Trophoblast cell (in vitro differentiated cells and primary cell): Measurements from ENCODE around the gene TCEA3.

Experiments
- DNase-seq, 2 donors: peaks; one replicate each; pipeline ENCODE4 v3.0.0-alpha.2; 2016
- H2AFZ ChIP-seq: 2 replicates; pipeline ENCODE4 v1.6.1; 2013; ENCODE audit warnings: low read length, moderate library complexity, mild to moderate bottlenecking; ENCODE audit not compliant: insufficient read depth, poor library complexity
- H2AK5ac ChIP-seq: 2 replicates; pipeline ENCODE4 v1.6.1; 2013; ENCODE audit warnings: mild to moderate bottlenecking, low read length
- H2BK120ac ChIP-seq: 2 replicates; pipeline ENCODE4 v1.6.1; 2013; ENCODE audit warnings: low read length, mild to moderate bottlenecking, moderate library complexity; ENCODE audit not compliant: insufficient read depth, poor library complexity
- H2BK12ac ChIP-seq: 2 replicates; pipeline ENCODE4 v1.6.1; 2013; ENCODE audit warnings: mild to moderate bottlenecking, low read length, moderate library complexity
- H2BK5ac ChIP-seq: 2 replicates; pipeline ENCODE4 v1.6.1; 2013; ENCODE audit warnings: low read length, low read depth, moderate library complexity, mild to moderate bottlenecking; ENCODE audit not compliant: poor library complexity
- H3K14ac ChIP-seq: 2 replicates; pipeline ENCODE4 v1.6.1; 2013; ENCODE audit warnings: mild to moderate bottlenecking, low read length
- H3K18ac ChIP-seq: 2 replicates; pipeline ENCODE4 v1.6.1; 2013; ENCODE audit warnings: mild to moderate bottlenecking, low read length
- H3K23ac ChIP-seq: 2 replicates; pipeline ENCODE4 v1.6.1; 2013; ENCODE audit warnings: low read length
- H3K27ac ChIP-seq: 2 replicates; pipeline ENCODE4 v1.5.1; 2013; ENCODE audit warnings: low read depth, mild to moderate bottlenecking, inconsistent platforms, low read length, moderate library complexity
- H3K27me3 ChIP-seq: 2 replicates; pipeline ENCODE4 v1.6.1; 2013; ENCODE audit warnings: inconsistent platforms, mild to moderate bottlenecking, low read length, moderate library complexity; ENCODE audit not compliant: insufficient read depth
- H3K36me3 ChIP-seq, 2 experiments: 1 replicate in 1 of 2; 2 replicates in 1 of 2; pipeline ENCODE4 v1.6.1; 2013; ENCODE audit warnings: low read length in 2 of 2, mild to moderate bottlenecking in 2 of 2, moderate library complexity in 1 of 2; ENCODE audit not compliant: insufficient read depth in 2 of 2, control insufficient read depth in 1 of 2
- H3K4ac ChIP-seq: 2 replicates; pipeline ENCODE4 v1.6.1; 2013; ENCODE audit warnings: low read depth, mild to moderate bottlenecking, low read length, moderate library complexity
- H3K4me1 ChIP-seq, 2 experiments: 1 replicate in 1 of 2; 2 replicates in 1 of 2; pipeline ENCODE4 v1.6.1; 2013; ENCODE audit warnings: low read length in 2 of 2, mild to moderate bottlenecking in 2 of 2, moderate library complexity in 1 of 2; ENCODE audit not compliant: insufficient read depth in 2 of 2, control insufficient read depth in 1 of 2
- H3K4me2 ChIP-seq: 2 replicates; pipeline ENCODE4 v1.6.1; 2013; ENCODE audit warnings: inconsistent platforms, mild to moderate bottlenecking, low read length, moderate library complexity
- H3K4me3 ChIP-seq: 2 replicates; pipeline ENCODE4 v1.5.1; 2013; ENCODE audit warnings: mild to moderate bottlenecking, low read depth, low read length, inconsistent platforms
- H3K79me1 ChIP-seq: one replicate; pipeline ENCODE4 v1.6.1; 2013; ENCODE audit warnings: low read length
- H3K79me2 ChIP-seq: 2 replicates; pipeline ENCODE4 v1.6.1; 2013; ENCODE audit warnings: low read length, mild to moderate bottlenecking; ENCODE audit not compliant: control insufficient read depth, insufficient read depth, poor library complexity
- H3K9ac ChIP-seq: 2 replicates; pipeline ENCODE4 v1.6.1; 2013; ENCODE audit warnings: mild to moderate bottlenecking, low read length
- H3K9me3 ChIP-seq: 2 replicates; pipeline ENCODE4 v1.6.1; 2013; ENCODE audit warnings: low read depth, mild to moderate bottlenecking, control low read depth, inconsistent platforms, low read length; ENCODE audit not compliant: insufficient read depth
- H4K12ac ChIP-seq: 2 replicates; pipeline ENCODE4 v1.6.1; 2013; ENCODE audit warnings: low read depth, mild to moderate bottlenecking, low read length, moderate library complexity
- H4K8ac ChIP-seq: 2 replicates; pipeline ENCODE4 v1.6.1; 2013; ENCODE audit warnings: low read depth, mild to moderate bottlenecking, low read length, moderate library complexity
- H4K91ac ChIP-seq: one replicate; pipeline ENCODE4 v1.6.1; 2013; ENCODE audit warnings: low read depth, mild to moderate bottlenecking, low read length, moderate library complexity
- WGBS: extraction: QIAGEN DNeasy Blood & Tissue Kit; methylation state at CpG from one replicate; pipeline ENCODE4 v1.1.7; 2013; ENCODE audit warnings: missing lambda C conversion rate; ENCODE audit not compliant: insufficient read length, insufficient coverage; ENCODE audit errors: extremely low coverage; 5-methylcytosine and 5-hydroxymethylcytosine counted together

Gene TCEA3

DNA sequence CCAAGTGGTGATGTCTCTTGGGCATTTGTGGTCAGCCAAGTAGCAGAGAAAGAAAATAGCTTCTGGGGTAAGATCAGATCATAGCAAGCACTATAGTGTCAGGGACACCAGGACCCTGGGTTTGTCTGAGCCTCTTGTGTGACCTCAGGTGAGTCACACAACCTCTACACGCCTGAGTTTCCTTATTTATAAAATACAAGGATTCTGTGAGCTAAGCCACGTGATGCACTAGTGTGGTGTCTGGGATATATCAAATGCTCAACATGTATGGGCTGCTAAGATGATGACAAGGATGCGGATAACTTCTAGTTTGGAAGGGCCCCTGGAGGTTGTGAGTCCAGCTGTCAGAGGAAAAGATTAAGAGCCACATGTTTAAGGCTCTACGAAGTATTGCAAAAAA lies 30.4 kb downstream of the TCEA3 start:
- no peak overlapping the region for H3K14ac ChIP-seq
- H3K9me3 ChIP-seq: peaks cover 8% of the 10 kb centered on the region
- H2AFZ ChIP-seq: no peak overlapping the region
- H3K9ac ChIP-seq: no peak overlapping the region
- WGBS: no CpG with 5 or more reads among the region's 4 CpGs
- H2BK12ac ChIP-seq: no peak overlapping the region
- H3K27ac ChIP-seq: no peak overlapping the region
- no peak overlapping the region for H3K23ac ChIP-seq
- no peak overlapping the region for H4K91ac ChIP-seq
- H4K12ac ChIP-seq: no peak overlapping the region
- H3K4me1 ChIP-seq: peaks cover 3 to 4% of the 10 kb centered on the region in 2 experiments
- H3K79me1 ChIP-seq: no peaks in the 10 kb centered on the region
- H3K79me2 ChIP-seq: no peaks in the 10 kb centered on the region
- no peak overlapping the region for H3K4me3 ChIP-seq
- no peak for DNase-seq
- no peak overlapping the region for H3K4ac ChIP-seq
- H2AK5ac ChIP-seq: no peak overlapping the region
- H3K4me2 ChIP-seq: no peak overlapping the region
- no peak overlapping the region for H4K8ac ChIP-seq
- no peaks in the 10 kb centered on the region for H3K36me3 ChIP-seq
- H2BK5ac ChIP-seq: no peak overlapping the region
- no peak overlapping the region for H3K18ac ChIP-seq
- H2BK120ac ChIP-seq: no peak overlapping the region
- H3K27me3 ChIP-seq: no peaks in the 10 kb centered on the region

DNA sequence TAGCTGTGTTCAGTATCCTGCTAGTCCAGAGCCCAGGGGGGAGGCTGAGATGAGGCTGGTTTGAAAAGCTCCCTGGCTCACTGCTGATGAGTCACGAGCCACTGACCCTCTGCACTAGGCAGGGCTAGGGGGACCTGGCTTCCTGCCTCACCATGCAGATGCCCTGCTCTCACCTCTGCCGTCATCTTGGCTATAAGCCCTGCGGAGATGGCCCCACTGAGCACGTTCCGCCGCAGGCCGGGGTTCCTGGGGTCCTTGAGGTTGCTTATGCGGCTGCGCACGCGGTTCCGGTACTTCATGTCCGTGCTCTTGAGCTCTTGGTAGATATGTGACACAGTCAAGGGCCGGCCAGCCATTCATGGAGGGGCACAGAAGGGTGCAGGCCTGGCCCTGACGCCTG lies 30.8 kb downstream of the TCEA3 start:
- H3K27ac ChIP-seq: no peak overlapping the region
- WGBS: no CpG with 5 or more reads among the region's 15 CpGs
- no peak overlapping the region for H2BK120ac ChIP-seq
- H3K36me3 ChIP-seq: no peaks in the 10 kb centered on the region
- no peak overlapping the region for H3K4me3 ChIP-seq
- H3K79me2 ChIP-seq: no peaks in the 10 kb centered on the region
- no peaks in the 10 kb centered on the region for H3K79me1 ChIP-seq
- H3K27me3 ChIP-seq: no peaks in the 10 kb centered on the region
- no peak overlapping the region for H4K91ac ChIP-seq
- no peak overlapping the region for H2AK5ac ChIP-seq
- no peak overlapping the region for H2BK5ac ChIP-seq
- no peak overlapping the region for H3K9ac ChIP-seq
- no peak for DNase-seq
- H3K4me2 ChIP-seq: no peak overlapping the region
- no peak overlapping the region for H2AFZ ChIP-seq
- peaks cover 8% of the 10 kb centered on the region for H3K9me3 ChIP-seq
- H3K4me1 ChIP-seq: peaks cover 3 to 4% of the 10 kb centered on the region in 2 experiments
- no peak overlapping the region for H3K14ac ChIP-seq
- no peak overlapping the region for H4K12ac ChIP-seq
- no peak overlapping the region for H3K18ac ChIP-seq
- no peak overlapping the region for H3K4ac ChIP-seq
- no peak overlapping the region for H4K8ac ChIP-seq
- H3K23ac ChIP-seq: no peak overlapping the region
- H2BK12ac ChIP-seq: no peak overlapping the region

GRCh38 chr1:23392125-23392855 lies 32.3 kb downstream of the TCEA3 start:
- H4K91ac ChIP-seq: no peak overlapping the region
- no peak overlapping the region for H3K4me2 ChIP-seq
- H3K9ac ChIP-seq: no peak overlapping the region
- H2AFZ ChIP-seq: no peak overlapping the region
- H4K8ac ChIP-seq: no peak overlapping the region
- H3K79me1 ChIP-seq: no peaks in the 10 kb centered on the region
- DNase-seq: no peak
- no peak overlapping the region for H2BK12ac ChIP-seq
- no peak overlapping the region for H2BK120ac ChIP-seq
- no peak overlapping the region for H3K27ac ChIP-seq
- peaks cover 3 to 4% of the 10 kb centered on the region in 2 experiments for H3K4me1 ChIP-seq
- H3K36me3 ChIP-seq: no peaks in the 10 kb centered on the region
- H3K18ac ChIP-seq: no peak overlapping the region
- no peaks in the 10 kb centered on the region for H3K79me2 ChIP-seq
- no peak overlapping the region for H2AK5ac ChIP-seq
- H3K23ac ChIP-seq: peak overlapping the region; percentile 55
- no peak overlapping the region for H3K14ac ChIP-seq
- no peaks in the 10 kb centered on the region for H3K27me3 ChIP-seq
- H3K9me3 ChIP-seq: peaks cover 9% of the 10 kb centered on the region
- H3K4ac ChIP-seq: no peak overlapping the region
- H2BK5ac ChIP-seq: no peak overlapping the region
- H3K4me3 ChIP-seq: peak overlapping the region; percentile 63
- 100% methylated on average over 1 of the region's 2 CpGs for WGBS
- H4K12ac ChIP-seq: no peak overlapping the region

DNA sequence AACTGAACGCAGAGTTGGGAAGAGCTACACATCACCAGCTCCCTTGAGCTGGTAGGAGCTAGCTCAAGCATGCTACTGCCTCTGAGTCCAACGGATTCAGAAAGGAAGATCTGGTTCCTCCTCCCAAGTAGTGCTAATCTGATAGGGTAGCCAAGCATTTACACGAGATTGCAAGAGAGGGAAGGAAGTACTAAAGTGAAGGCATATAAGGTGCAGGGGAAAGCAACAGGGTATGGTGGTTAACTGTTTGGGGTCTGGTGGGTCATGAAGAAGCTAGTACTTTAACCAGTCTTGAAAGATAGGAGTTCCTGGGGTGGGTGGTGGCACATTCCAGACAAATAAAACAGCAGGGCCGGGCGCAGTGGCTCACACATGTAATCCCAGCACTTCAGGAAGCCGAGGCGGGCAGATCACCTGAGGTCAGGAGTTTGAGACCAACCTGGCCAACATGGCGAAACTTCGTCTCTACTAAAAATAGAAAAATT lies 34.7 kb downstream of the TCEA3 start:
- no CpG with 5 or more reads among the region's 9 CpGs for WGBS
- no peak overlapping the region for H2AFZ ChIP-seq

More for the DNA sequence above, 34.7 kb downstream of the TCEA3 start:
- Histone ChIP-seq H2BK5ac (no peak overlapping the region), H3K36me3 (no peaks in the 10 kb centered on the region), H3K27me3 (no peaks in the 10 kb centered on the region), H2AK5ac (no peak overlapping the region), H4K91ac (no peak overlapping the region), H3K4me1 (peaks cover 13 to 15% of the 10 kb centered on the region in 2 experiments), H3K18ac (no peak overlapping the region), H4K12ac (no peak overlapping the region), H3K14ac (no peak overlapping the region), H3K9me3 (peaks cover 9% of the 10 kb centered on the region), H3K23ac (no peak overlapping the region), H3K79me1 (peaks cover 6% of the 10 kb centered on the region), H3K79me2 (no peaks in the 10 kb centered on the region), H3K4me2 (no peak overlapping the region), H3K4ac (no peak overlapping the region), H3K9ac (no peak overlapping the region), H2BK120ac (no peak overlapping the region), H2BK12ac (no peak overlapping the region), H4K8ac (no peak overlapping the region), H3K27ac (no peak overlapping the region), H3K4me3 (no peak overlapping the region)
- DNase-seq: peak; percentile 82 to 87
